Measurements from ENCODE around the gene DYRK4. TPM values are rescaled to one million over a fixed set of nuclear protein-coding genes. Genes with fewer than 3 reads are reported as not detected.

DYRK4 gene
- total and polyA plus RNA-seq, 2 of the 8 experiments (the other 6 are each of a cell fraction or from before 2014, with no cell fraction given), result 10.5 to 11.4 TPM

GRCh38 chr12:4603946-4604345, 41.9 kb downstream of the DYRK4 start:
- H2BK120ac ChIP-seq (replicated peaks; ENCODE audit: low read depth, low read length), result no peak overlapping the region
- H4K8ac ChIP-seq (ENCODE audit: extremely low read depth, insufficient read depth, low read length), result no peak overlapping the region
- no peak overlapping the region for H2AFZ ChIP-seq (ENCODE audit: low read length)
- DNase-seq (ENCODE audit: low read depth in 1 of 2, low spot score in 2 of 2) (no peak), FAIRE-seq (no peak)
- no peaks in the 10 kb centered on the region for H3K79me1 ChIP-seq (ENCODE audit: low read depth, low read length)
- H3K4me2 ChIP-seq (ENCODE audit: insufficient read depth in 1 of 2, low read depth in 2 of 2, low read length in 2 of 2), result no peak overlapping the region; a peak in 1 of 4 replicates
- no peaks in the 10 kb centered on the region for H3K23me2 ChIP-seq (ENCODE audit: low read depth, low read length)
- no peak overlapping the region for H4K5ac ChIP-seq (ENCODE audit: insufficient read length, low read depth, low read length)
- H3K56ac ChIP-seq (replicated peaks; ENCODE audit: insufficient read length, low read depth, low read length), result no peak overlapping the region
- ChIA-PET CTCF (ENCODE audit: partially characterized antibody) (interaction anchor here (0.6 to 3.8 kb wide), 21 partner anchors 9 to 1565 kb away, joined by 3 to 50 read pairs (median 5); no protein-coding TSS in a partner anchor), POLR2A (ENCODE audit: partially characterized antibody) (interaction anchor here (0.8 to 1.6 kb wide), 2 partner anchors 9 to 45 kb away, joined by 3 to 4 read pairs; partner anchors contain the start of genes AKAP3 and NDUFA9)
- H3K27me3 ChIP-seq (replicated peaks in 1 of 4; ENCODE audit: control insufficient read depth in 3 of 4, extremely low read depth in 1 of 4, insufficient read depth in 3 of 4, low read length in 3 of 4), result no peaks in the 10 kb centered on the region
- H3K18ac ChIP-seq (ENCODE audit: extremely low read depth, low read length), result no peak overlapping the region
- H3K23ac ChIP-seq (ENCODE audit: insufficient read length), result no peak overlapping the region
- no peak overlapping the region for H2BK12ac ChIP-seq (ENCODE audit: low read depth, low read length)
- H2AK5ac ChIP-seq (ENCODE audit: low read depth, low read length), result no peak overlapping the region
- H3K36me3 ChIP-seq (ENCODE audit: control insufficient read depth in 2 of 4, insufficient read depth in 4 of 4, low read length in 3 of 4), result no peaks in the 10 kb centered on the region
- H2BK5ac ChIP-seq (ENCODE audit: low read depth, low read length), result no peak overlapping the region
- no peaks in the 10 kb centered on the region for H4K20me1 ChIP-seq (replicated peaks in 1 of 2; ENCODE audit: control insufficient read depth in 1 of 2, insufficient read depth in 2 of 2, low read length in 2 of 2)
- no peak overlapping the region for H2BK15ac ChIP-seq (ENCODE audit: low read length)
- H3K14ac ChIP-seq (ENCODE audit: insufficient read length), result no peak overlapping the region
- H4K91ac ChIP-seq (replicated peaks; ENCODE audit: insufficient read length, low read length), result no peak overlapping the region
- no peak overlapping the region for H3K4me3 ChIP-seq (ENCODE audit: extremely low read depth in 1 of 4, insufficient read depth in 2 of 4, low read depth in 3 of 4, low read length in 4 of 4)
- TF ChIP-seq POLR2AphosphoS5 (IDR thresholded peaks at IDR 0.05; ENCODE audit: low read depth, low read length) (no peak), TCF12 (IDR thresholded peaks at IDR 0.05; ENCODE audit: low read depth, low read length) (no peak), SIX5 (IDR thresholded peaks at IDR 0.05; ENCODE audit: low read depth, low read length) (no peak), RFX5 (IDR thresholded peaks at IDR 0.05; ENCODE audit: borderline replicate concordance, low read depth, low read length) (no peak)
- whole genome bisulfite sequencing, 2 experiments (ENCODE audit: extremely low coverage in 1 of 2, insufficient coverage in 1 of 2, insufficient read length in 1 of 2, insufficient replicate concordance in 2 of 2, low coverage in 1 of 2, low lambda C conversion rate in 2 of 2, missing lambda C conversion rate in 1 of 2), result 71% methylated on average over 1 of the region's 1 CpG; no CpG with 5 or more reads in 1 of the 2 experiments
- no peaks in the 10 kb centered on the region for H3K4me1 ChIP-seq (replicated peaks in 1 of 4; ENCODE audit: control insufficient read depth in 3 of 4, insufficient read depth in 4 of 4, low read length in 3 of 4)
- no peak overlapping the region for H3K9ac ChIP-seq (replicated peaks in 1 of 4; ENCODE audit: extremely low read depth in 1 of 4, low read depth in 3 of 4, low read length in 3 of 4)
- no peak overlapping the region for H3K4ac ChIP-seq (replicated peaks; ENCODE audit: insufficient read length, low read depth, low read length)
- H3K9me3 ChIP-seq (ENCODE audit: insufficient read depth in 2 of 2, low read depth in 1 of 2, low read length in 1 of 2), result no peaks in the 10 kb centered on the region
- no peak overlapping the region for H3K27ac ChIP-seq (ENCODE audit: low read depth, low read length)
- H2BK20ac ChIP-seq (ENCODE audit: low read length), result no peak overlapping the region
- H3K79me2 ChIP-seq (ENCODE audit: control insufficient read depth in 1 of 2, insufficient read depth in 2 of 2, low read length in 2 of 2), result 0 out of 4 replicates have a peak, but pooled peaks cover 0 to 2% of the 10 kb centered on the region in 2 experiments

All from H1 (cell line).